Choroid plexus epithelial cell (primary cell): ENCODE data around the gene EIF4G1.
A peak's percentile ranks its signal among the peaks of the same experiment; 100 is the strongest.

Experiments used
- DNase-seq: peaks from one replicate; pipeline ENCODE4 v3.0.0-alpha.2; 2010; ENCODE audit warnings: low read depth
- H3K4me3 ChIP-seq: 2 replicates; pipeline ENCODE4 v1.5.1; 2011; ENCODE audit warnings: low read depth, mild to moderate bottlenecking, control low read depth, low read length, moderate library complexity
- TF ChIP-seq, protein P1 (sequence below): conservative IDR thresholded peaks from 2 replicates; pipeline ENCODE4 v1.5.1; 2011; ENCODE audit warnings: low read depth, mild to moderate bottlenecking, control low read depth, inconsistent platforms, low read length, moderate library complexity

EIF4G1 gene

GRCh38 chr3:184346480-184347190 lies 32.2 kb downstream of the EIF4G1 start:
- TF ChIP-seq, protein P1, sequence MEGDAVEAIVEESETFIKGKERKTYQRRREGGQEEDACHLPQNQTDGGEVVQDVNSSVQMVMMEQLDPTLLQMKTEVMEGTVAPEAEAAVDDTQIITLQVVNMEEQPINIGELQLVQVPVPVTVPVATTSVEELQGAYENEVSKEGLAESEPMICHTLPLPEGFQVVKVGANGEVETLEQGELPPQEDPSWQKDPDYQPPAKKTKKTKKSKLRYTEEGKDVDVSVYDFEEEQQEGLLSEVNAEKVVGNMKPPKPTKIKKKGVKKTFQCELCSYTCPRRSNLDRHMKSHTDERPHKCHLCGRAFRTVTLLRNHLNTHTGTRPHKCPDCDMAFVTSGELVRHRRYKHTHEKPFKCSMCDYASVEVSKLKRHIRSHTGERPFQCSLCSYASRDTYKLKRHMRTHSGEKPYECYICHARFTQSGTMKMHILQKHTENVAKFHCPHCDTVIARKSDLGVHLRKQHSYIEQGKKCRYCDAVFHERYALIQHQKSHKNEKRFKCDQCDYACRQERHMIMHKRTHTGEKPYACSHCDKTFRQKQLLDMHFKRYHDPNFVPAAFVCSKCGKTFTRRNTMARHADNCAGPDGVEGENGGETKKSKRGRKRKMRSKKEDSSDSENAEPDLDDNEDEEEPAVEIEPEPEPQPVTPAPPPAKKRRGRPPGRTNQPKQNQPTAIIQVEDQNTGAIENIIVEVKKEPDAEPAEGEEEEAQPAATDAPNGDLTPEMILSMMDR, result no peak
- no peak for DNase-seq
- no peak overlapping the region for H3K4me3 ChIP-seq

DNA sequence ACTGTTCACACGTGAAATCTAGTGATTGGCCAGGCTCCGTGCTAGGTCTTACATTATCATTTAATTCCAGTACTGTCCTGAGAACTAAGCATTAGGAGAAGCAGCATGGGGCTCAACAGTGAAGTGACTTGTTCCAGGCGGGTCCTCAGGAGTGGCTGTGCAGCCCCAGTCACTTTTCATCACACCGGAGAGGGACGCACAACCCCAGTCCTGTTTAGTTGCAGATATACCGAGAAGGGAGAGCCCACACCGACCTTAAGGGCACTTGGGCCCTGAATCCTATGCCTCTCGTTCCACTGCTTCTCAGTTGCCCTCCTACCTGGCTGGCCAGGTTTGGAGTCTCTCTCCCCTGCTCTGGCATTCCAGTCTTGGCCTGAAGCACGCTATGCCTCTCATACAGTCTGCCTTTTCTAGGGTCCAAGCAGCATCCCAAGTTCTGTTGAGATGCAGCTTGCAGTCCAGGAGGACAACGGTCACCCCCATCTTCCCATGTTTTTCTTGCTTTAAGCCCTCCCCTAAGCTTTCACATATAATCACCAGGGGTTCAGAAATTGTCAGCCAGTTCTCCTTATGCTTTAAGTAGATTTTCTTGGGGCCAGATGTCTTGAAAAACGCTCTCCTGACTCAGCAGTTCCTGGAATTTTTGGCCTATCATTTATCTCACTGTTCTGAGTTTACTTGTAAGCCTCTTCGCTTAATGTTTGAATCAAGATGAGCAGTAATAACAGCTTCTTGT lies 33.1 kb downstream of the EIF4G1 start:
- no peak overlapping the region for H3K4me3 ChIP-seq
- DNase-seq, result peak; percentile 66
- TF ChIP-seq, protein P1, result no peak

- H3K4me3 ChIP-seq, result no peak overlapping the region
- TF ChIP-seq, protein P1, result no peak
- DNase-seq, result no peak
These were observed 33.6 kb downstream of the EIF4G1 start for GRCh38 chr3:184348057-184348382.

- no peak for DNase-seq
- TF ChIP-seq, protein P1, result no peak
- no peak overlapping the region for H3K4me3 ChIP-seq
These were observed 35.4 kb downstream of the EIF4G1 start for GRCh38 chr3:184349563-184350470.

GRCh38 chr3:184350618-184351017 lies 36.2 kb downstream of the EIF4G1 start:
- H3K4me3 ChIP-seq, result no peak overlapping the region
- DNase-seq, result no peak
- TF ChIP-seq, protein P1, result no peak

DNA sequence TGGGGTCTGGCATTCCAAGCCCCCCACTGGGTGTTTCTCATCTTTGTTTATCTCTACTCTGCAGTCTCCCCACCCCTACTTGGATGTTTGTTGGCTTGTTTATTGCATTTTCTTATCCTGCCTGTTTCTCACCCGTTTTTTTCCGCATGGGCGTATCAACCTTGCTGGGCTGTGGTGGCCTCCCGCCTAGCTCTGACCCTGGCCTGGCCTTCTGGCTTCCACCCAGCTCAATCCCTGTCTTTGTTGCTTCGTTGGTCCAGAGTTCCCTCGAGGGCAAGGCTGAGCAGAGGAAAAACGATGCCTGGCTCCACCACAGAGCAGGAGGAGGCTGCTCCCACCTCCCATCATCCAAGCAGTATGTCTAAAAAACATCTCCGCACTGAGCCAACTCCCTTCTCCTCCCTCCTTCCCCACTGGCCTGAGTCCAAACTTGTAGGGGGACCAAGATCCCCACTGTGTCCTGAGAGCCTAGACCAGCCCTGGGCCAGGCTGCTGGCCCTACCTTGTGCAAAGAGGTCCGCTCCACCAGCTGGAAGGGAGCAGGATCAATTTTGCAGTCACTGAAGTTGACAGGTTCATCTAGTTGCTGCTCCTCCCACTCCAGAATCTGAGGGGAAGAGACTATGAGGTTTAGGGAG lies 37.2 kb downstream of the EIF4G1 start:
- TF ChIP-seq, protein P1, result no peak
- no peak for DNase-seq
- no peak overlapping the region for H3K4me3 ChIP-seq
